ENCODE results near the gene PDCD4.
"Not testable (repeated sequence)": the region's sequence is repeated elsewhere in the genome, so short reads cannot be mapped to it uniquely, and the experiment has no call there.

The PDCD4 gene

GRCh38 chr10:110881905-110882304 lies 10.2 kb downstream of the PDCD4 start:
- DNase-seq (ENCODE audit: low read depth in 2 of 2), result no peak

- no peak for DNase-seq (ENCODE audit: low read depth in 2 of 2)
Observed at GRCh38 chr10:110883924-110884323, 12.2 kb downstream of the PDCD4 start.

- no peak for DNase-seq (ENCODE audit: low read depth in 2 of 2)
Observed at GRCh38 chr10:110885932-110886674, 14.4 kb downstream of the PDCD4 start.

GRCh38 chr10:110887560-110887959 lies 15.8 kb downstream of the PDCD4 start:
- DNase-seq (ENCODE audit: low read depth in 2 of 2), result no peak

- DNase-seq (ENCODE audit: low read depth in 2 of 2), result no peak
Observed at GRCh38 chr10:110892602-110893288, 21.0 kb downstream of the PDCD4 start.

- DNase-seq (ENCODE audit: low read depth in 2 of 2), result no peak
Observed at GRCh38 chr10:110893559-110894179, 21.9 kb downstream of the PDCD4 start.

GRCh38 chr10:110897184-110897583 lies 25.5 kb downstream of the PDCD4 start:
- no peak for DNase-seq (ENCODE audit: low read depth in 2 of 2)

- no peak for DNase-seq (ENCODE audit: low read depth in 2 of 2)
Observed at GRCh38 chr10:110898391-110898790, 26.7 kb downstream of the PDCD4 start.

- no peak for DNase-seq (ENCODE audit: low read depth in 2 of 2)
Observed at GRCh38 chr10:110900983-110901382, 29.3 kb downstream of the PDCD4 start.

GRCh38 chr10:110901954-110902819 lies 30.5 kb downstream of the PDCD4 start:
- no peak for DNase-seq (ENCODE audit: low read depth in 2 of 2)

GRCh38 chr10:110903280-110904278 lies 31.9 kb downstream of the PDCD4 start:
- no peak for DNase-seq (ENCODE audit: low read depth in 2 of 2)

- DNase-seq (ENCODE audit: low read depth in 2 of 2), result no peak
Observed at GRCh38 chr10:110910138-110910537, 38.4 kb downstream of the PDCD4 start.

- no peak for DNase-seq (ENCODE audit: low read depth in 2 of 2)
Observed at GRCh38 chr10:110912374-110912773, 40.6 kb downstream of the PDCD4 start.

- no peak for DNase-seq (ENCODE audit: low read depth in 2 of 2)
Observed at GRCh38 chr10:110914431-110914830, 42.7 kb downstream of the PDCD4 start.

- no peak for DNase-seq (ENCODE audit: low read depth in 2 of 2)
Observed at GRCh38 chr10:110915035-110915434, 43.3 kb downstream of the PDCD4 start.

GRCh38 chr10:110915600-110915999 lies 43.9 kb downstream of the PDCD4 start:
- not testable (repeated sequence) for DNase-seq (ENCODE audit: low read depth in 2 of 2)

GRCh38 chr10:110916554-110917346 lies 45.0 kb downstream of the PDCD4 start:
- no peak for DNase-seq (ENCODE audit: low read depth in 2 of 2)

- peak; percentile 75 to 79 for DNase-seq (ENCODE audit: low read depth in 2 of 2)
Observed at GRCh38 chr10:110918269-110918642, 46.5 kb downstream of the PDCD4 start.

GRCh38 chr10:110918643-110919348 lies 47.1 kb downstream of the PDCD4 start, which contains the start of gene BBIP1:
Gene BBIP1 (minus strand): TSS chr10:110919180. CDS start chr10:110918157, 1,023 bp downstream.
- peak; percentile 90 to 96 for DNase-seq (ENCODE audit: low read depth in 2 of 2)
